Tibial nerve (tissue), 4 donors: ENCODE results near the gene CAPN8.

Experiments
- CTCF ChIP-seq, 5 experiments: fragments of 200-600 bp in 3 of 5; fragments of 450-650 bp in 2 of 5; sonication (generic) in 3 of 5; IDR thresholded peaks; one replicate each; pipeline ENCODE4 v1.5.1; 2016 to 2019; ENCODE audit warnings: antibody characterized with exemption in 5 of 5, mild to moderate bottlenecking in 3 of 5, moderate library complexity in 2 of 5
- EP300 ChIP-seq, 2 donors: sonication (generic); formaldehyde crosslinking; IDR thresholded peaks; one replicate each; pipeline ENCODE4 v1.6.1; 2017; ENCODE audit warnings: antibody characterized with exemption in 2 of 2, mild to moderate bottlenecking in 1 of 2

DNA sequence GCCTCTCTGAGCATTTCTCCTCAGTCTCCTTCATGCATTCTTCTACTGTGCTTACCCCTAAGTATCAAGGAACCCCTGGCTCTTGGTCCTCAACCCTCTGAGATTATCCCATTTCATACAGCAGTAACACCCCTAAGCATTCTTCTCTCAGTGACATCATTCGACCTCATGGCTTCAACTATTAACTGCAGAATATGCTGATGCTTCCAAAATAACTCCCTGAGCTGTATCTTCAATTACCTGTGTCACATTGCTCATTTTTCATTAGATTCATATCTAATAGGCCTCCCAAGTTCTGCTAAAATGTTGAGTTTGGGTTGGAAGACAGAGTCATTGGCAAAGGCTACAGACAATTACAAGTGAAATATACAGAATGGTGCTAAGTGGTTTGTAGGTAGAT lies 7.5 kb downstream of the CAPN8 start:
- TF ChIP-seq CTCF (IDR thresholded peaks at IDR 0.05): no peak
- no peak for TF ChIP-seq EP300 (IDR thresholded peaks at IDR 0.05)
